IPS-20b (cell line): Measurements from ENCODE around the gene WWOX.

Experiments
- H3K27ac ChIP-seq: one replicate; pipeline ENCODE4 v1.5.1; 2013; ENCODE audit warnings: low read length
- H3K27me3 ChIP-seq: 2 replicates; pipeline ENCODE4 v1.6.1; 2013; ENCODE audit warnings: mild to moderate bottlenecking, low read length, inconsistent platforms; ENCODE audit not compliant: insufficient read depth
- H3K36me3 ChIP-seq: 2 replicates; pipeline ENCODE4 v1.6.1; 2013; ENCODE audit warnings: low read depth, mild to moderate bottlenecking, inconsistent platforms, low read length, moderate library complexity; ENCODE audit not compliant: insufficient read depth
- H3K4me1 ChIP-seq: 2 replicates; pipeline ENCODE4 v1.6.1; 2013; ENCODE audit warnings: mild to moderate bottlenecking, control low read depth, inconsistent platforms, low read length, moderate library complexity; ENCODE audit not compliant: insufficient read depth
- H3K4me3 ChIP-seq: 2 replicates; pipeline ENCODE4 v1.5.1; 2013; ENCODE audit warnings: mild to moderate bottlenecking, low read length, inconsistent platforms
- H3K9ac ChIP-seq: 2 replicates; pipeline ENCODE4 v1.6.1; 2013; ENCODE audit warnings: low read depth, mild to moderate bottlenecking, inconsistent platforms, low read length, moderate library complexity
- H3K9me3 ChIP-seq: 2 replicates; pipeline ENCODE4 v1.6.1; 2013; ENCODE audit warnings: mild to moderate bottlenecking, low read depth, low read length, inconsistent platforms; ENCODE audit not compliant: insufficient read depth

Gene WWOX

DNA sequence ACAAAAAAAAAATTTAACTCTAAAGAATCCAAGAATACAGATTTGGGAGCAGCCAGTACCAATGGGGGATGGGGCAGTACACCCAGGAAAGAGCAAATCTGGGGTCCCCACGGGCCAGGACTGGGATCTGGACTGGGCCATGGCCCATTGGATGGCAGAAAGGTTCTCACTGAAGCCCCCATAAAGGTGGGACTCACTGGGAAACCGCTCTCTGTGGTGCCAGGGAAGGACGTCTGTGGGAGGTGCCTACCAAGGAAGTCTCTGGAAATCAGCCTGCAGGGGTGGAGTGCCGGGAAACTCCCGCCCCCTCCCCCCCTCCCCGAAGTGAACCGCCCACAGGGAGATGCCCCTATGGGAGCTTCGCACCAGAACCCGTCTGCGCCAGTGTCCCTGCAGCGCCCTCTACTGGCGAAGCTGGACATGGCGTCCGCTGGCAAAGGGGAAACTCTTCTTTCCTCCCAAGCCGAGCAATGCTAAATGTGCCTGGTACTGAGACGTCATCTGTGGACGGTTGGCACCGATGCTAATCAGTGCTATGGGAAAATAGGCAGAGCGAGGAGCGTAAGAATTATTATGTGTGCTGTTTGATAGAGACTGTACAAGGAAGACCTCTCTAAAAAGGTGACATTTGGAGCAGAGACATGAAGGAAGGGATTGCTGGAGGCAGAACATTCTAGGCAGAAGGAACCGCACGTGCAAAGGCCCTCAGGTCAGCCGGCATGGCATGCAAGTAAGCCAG is 671.1 kb downstream of the WWOX start:
- H3K36me3 ChIP-seq = no peaks in the 10 kb centered on the region
- no peak overlapping the region for H3K4me3 ChIP-seq
- no peak overlapping the region for H3K27ac ChIP-seq
- H3K9ac ChIP-seq = no peak overlapping the region
- H3K27me3 ChIP-seq = no peaks in the 10 kb centered on the region
- H3K4me1 ChIP-seq = peaks cover 4% of the 10 kb centered on the region
- H3K9me3 ChIP-seq = no peaks in the 10 kb centered on the region; the same call in 1 of the 2 replicates

DNA sequence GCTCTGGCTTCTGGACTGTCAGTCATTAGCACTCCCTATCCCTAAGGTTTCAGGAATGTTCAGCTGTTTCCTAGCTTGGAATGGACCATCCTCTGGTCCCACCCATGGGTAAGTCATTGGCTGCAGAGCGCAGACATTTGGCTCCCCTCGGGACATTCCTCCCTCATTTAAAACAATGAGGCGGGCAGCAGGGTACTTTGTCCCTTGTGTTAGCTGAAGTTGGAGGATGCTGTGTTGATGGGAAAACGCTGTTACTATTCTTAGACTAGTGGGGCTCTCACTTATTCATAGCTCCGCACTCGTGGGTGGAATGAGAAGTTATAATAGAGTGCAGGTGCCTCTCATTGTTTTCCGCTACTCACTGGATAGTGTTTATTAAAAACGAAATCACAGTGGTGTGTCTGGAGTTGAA is 673.8 kb downstream of the WWOX start:
- Histone ChIP-seq H3K27me3 (no peaks in the 10 kb centered on the region), H3K36me3 (no peaks in the 10 kb centered on the region), H3K4me1 (no peaks in the 10 kb centered on the region; the same call in 1 of the 2 replicates), H3K27ac (no peak overlapping the region), H3K9ac (no peak overlapping the region), H3K9me3 (no peaks in the 10 kb centered on the region; the same call in 1 of the 2 replicates), H3K4me3 (no peak overlapping the region)

DNA sequence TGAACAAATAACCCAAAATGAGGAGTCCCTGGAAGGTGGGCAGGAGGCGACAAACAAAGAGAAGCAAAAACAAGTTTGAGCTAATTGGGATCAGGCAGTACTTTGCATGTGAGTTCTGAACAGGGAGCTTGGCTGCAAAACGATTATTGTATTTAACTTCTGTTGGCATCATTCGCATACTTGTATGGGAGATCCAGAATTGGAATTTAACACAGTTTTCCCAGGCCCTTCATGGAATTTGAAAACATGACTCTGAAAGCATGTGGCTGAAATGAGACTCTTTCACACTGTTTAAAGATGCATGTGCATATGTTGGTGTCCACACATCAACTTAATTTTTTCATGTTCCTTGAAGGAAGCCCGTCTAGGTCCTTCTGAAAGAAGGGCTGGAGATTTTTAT is 674.3 kb downstream of the WWOX start:
- H3K27me3 ChIP-seq = no peaks in the 10 kb centered on the region
- no peaks in the 10 kb centered on the region for H3K4me1 ChIP-seq
- no peaks in the 10 kb centered on the region for H3K36me3 ChIP-seq
- H3K9me3 ChIP-seq = no peaks in the 10 kb centered on the region; the same call in 1 of the 2 replicates
- no peak overlapping the region for H3K4me3 ChIP-seq
- H3K9ac ChIP-seq = no peak overlapping the region
- H3K27ac ChIP-seq = no peak overlapping the region

DNA sequence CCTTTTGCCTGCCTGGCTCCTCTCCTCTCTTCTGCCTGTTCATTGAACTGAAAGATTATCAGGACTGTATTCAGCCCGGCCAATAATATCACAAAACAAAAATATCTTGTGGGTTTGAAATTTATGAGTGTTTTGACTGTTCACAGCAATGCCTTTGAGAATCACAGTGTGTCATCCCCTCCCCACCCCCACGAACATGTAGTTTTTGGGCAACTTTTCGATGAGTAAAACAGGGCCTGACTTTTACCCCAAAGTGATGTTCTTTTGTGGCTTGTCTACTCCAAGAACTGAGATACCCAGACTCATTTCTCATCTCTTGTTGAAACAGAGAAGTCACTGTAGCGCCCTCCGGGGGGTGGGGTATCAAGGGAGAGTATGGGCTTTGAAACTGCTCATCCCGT is 675.7 kb downstream of the WWOX start:
- no peaks in the 10 kb centered on the region; the same call in 1 of the 2 replicates for H3K9me3 ChIP-seq
- no peaks in the 10 kb centered on the region for H3K4me1 ChIP-seq
- H3K36me3 ChIP-seq = no peaks in the 10 kb centered on the region
- no peak overlapping the region for H3K4me3 ChIP-seq
- no peak overlapping the region for H3K9ac ChIP-seq
- no peak overlapping the region for H3K27ac ChIP-seq
- H3K27me3 ChIP-seq = no peaks in the 10 kb centered on the region

DNA sequence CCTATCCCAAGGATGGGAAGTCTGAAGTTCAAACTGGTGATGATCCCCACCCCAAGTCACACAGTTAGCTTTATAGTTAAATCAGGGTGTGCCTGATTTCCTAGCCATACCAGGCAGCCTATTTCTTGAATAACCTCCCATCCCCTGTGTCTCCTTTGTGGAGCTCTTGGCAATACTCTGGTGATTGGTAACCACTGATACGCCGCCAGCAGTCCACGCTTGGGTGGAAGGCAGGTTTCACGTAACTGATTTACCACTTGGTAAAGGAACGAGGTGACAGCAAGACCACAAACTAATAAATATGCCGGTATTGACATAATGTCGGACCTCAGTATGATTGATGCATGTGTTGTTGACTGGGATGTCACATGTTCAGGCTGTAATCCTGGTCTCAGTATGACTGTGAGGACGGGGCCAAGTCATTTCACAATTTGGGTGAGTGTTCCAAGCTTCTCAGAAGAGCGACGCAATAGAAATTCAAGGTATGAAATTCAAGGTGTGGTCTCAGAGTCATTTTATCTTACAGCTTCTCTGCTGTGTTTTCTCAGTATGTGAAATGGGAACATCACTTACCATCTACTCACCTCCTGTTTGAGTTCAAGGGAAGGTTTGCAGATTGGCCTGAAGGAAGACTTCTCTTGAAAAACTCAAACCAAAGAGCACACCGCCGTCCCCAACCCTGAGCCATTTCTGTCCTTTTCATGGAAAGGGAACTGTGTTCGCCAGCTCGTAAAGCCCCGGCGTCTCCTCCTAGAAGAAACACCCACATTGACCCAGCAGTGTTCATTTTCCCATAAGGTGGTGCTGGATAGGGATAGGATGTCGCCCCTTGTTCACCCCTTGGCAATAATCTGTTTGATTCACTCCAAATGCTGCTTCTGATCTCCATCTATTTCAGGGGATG is 678.9 kb downstream of the WWOX start:
- no peak overlapping the region for H3K9ac ChIP-seq
- no peaks in the 10 kb centered on the region for H3K4me1 ChIP-seq
- H3K27me3 ChIP-seq = no peaks in the 10 kb centered on the region
- no peaks in the 10 kb centered on the region for H3K9me3 ChIP-seq
- H3K36me3 ChIP-seq = no peaks in the 10 kb centered on the region
- H3K27ac ChIP-seq = no peak overlapping the region
- H3K4me3 ChIP-seq = no peak overlapping the region

DNA sequence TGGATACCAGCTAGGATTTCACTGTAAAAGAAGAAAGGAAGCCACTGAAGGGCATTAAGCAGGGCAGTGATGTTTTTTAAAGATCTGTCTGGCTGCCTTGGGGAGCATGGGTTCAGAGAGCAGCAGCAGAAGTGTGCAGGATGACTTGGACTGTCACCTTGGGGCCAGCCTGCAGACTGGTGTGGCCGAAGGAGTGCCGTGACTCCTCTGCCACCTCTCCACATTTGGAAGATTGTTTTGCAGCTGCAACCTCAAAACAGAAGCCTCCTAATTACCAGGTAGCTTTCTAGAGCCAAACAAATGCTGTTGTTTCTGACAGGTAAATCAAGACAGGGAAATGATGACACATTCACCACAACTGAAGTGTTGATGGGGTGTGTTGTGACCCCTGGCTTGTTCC is 681.4 kb downstream of the WWOX start:
- Histone ChIP-seq H3K9me3 (no peaks in the 10 kb centered on the region), H3K27me3 (no peaks in the 10 kb centered on the region), H3K36me3 (no peaks in the 10 kb centered on the region)

DNA sequence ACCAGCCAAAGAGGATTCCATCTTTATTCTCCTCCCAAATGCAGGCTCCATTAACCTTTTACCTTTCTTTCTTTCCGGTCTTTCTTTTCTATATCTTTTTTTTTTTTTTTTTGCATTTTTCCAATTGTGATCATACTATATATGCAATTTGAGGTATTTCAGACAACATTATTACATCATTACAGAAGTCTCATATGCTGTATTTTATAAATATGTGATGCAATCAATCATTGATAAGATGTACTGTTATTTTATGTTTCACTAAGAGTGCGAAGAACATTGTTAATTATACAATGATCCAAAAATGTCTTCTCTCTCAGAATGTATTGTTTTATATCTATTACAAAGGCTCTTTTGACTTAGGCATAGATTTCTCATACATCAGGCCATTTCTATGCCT is 683.1 kb downstream of the WWOX start:
- Histone ChIP-seq H3K9me3 (no peaks in the 10 kb centered on the region), H3K27ac (no peak overlapping the region), H3K9ac (no peak overlapping the region), H3K4me3 (no peak overlapping the region), H3K27me3 (no peaks in the 10 kb centered on the region), H3K36me3 (no peaks in the 10 kb centered on the region), H3K4me1 (no peaks in the 10 kb centered on the region)

More for the DNA sequence above, 681.4 kb downstream of the WWOX start:
- Histone ChIP-seq H3K27ac (no peak overlapping the region), H3K4me1 (no peaks in the 10 kb centered on the region), H3K9ac (no peak overlapping the region), H3K4me3 (no peak overlapping the region)

DNA sequence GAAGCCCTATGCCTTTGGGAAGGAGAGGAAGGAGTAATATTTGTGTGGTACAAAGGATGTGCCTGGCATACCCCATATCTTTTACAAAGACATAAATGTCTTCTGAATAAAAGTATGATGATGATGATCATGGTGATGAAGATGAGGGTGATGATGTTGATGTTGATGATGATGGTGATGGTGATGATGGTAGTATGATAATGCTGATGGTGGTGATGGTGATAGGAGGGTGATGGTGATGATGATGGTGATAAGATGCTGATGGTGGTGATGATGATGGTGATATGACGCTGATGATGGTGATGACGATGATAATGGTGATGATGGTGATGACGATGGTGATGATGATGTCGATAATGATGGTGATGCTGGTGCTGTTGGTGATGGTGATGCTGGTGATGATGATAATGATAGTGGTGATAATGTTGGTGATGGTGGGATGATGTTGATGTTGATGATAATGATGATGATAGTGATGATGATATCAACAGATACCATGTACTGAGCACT is 684.2 kb downstream of the WWOX start:
- Histone ChIP-seq H3K9me3 (no peaks in the 10 kb centered on the region), H3K36me3 (no peaks in the 10 kb centered on the region), H3K4me1 (no peaks in the 10 kb centered on the region), H3K4me3 (no peak overlapping the region), H3K9ac (no peak overlapping the region), H3K27me3 (no peaks in the 10 kb centered on the region), H3K27ac (no peak overlapping the region)

DNA sequence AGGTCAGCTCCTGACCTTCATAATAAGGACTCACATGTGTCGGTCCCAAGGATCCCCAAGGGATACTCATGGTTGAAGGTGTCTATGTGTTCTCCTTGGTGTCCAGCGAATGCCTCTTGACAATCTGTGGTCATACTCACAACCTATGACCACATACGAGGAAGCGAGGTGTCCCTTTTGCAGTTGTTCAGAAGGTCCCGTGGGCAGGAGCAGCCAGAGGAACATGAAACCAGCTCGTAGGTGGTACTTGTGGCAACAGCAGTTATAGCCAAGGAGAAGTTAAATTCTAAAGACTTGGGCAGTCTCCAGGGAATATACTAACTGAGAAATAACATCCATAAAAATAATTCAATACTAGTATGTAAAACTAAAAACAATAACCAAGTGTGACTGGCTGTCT is 685.3 kb downstream of the WWOX start:
- no peaks in the 10 kb centered on the region for H3K27me3 ChIP-seq
- H3K4me3 ChIP-seq = no peak overlapping the region
- H3K36me3 ChIP-seq = no peaks in the 10 kb centered on the region
- H3K9ac ChIP-seq = no peak overlapping the region
- no peak overlapping the region for H3K27ac ChIP-seq
- no peaks in the 10 kb centered on the region for H3K9me3 ChIP-seq
- no peaks in the 10 kb centered on the region for H3K4me1 ChIP-seq

DNA sequence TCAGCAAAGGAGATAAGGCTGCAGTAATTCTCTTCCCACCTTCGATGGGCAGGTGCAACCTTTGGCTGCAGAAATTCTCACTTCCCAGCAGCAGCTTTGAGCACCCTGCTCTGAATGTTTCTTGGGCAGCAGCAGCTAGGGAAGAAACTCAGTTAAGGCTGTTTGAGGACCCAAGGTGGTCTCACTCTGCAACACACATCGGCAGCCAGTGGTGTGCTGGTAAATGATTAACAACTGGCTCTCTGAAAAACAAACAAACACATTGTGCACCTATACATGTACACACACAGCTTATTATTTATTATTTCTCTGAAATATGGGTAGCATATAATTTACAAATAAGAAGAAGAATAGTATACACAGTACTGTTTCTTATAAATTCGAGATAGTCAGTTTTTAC is 685.8 kb downstream of the WWOX start:
- Histone ChIP-seq H3K27me3 (no peaks in the 10 kb centered on the region), H3K36me3 (no peaks in the 10 kb centered on the region), H3K4me3 (no peak overlapping the region), H3K27ac (no peak overlapping the region), H3K9ac (no peak overlapping the region), H3K4me1 (no peaks in the 10 kb centered on the region), H3K9me3 (no peaks in the 10 kb centered on the region)

DNA sequence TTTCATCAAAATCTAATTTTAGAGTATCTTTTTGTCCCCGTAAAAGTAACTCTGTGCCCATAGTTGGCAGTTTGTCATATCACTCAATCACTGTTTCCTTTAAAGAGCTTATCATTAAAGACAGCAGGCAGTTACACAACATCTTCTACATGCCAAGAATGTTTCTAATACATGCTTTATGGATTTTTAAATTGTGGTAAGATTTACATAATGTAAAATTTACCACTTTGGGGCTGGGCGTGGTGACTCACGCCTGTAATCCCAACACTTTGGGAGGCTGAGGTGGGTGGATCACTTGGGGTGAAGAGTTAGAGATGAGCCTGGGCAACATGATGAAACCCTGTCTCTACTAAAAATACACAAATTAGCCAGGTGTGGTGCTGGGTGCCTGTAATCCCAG is 687.2 kb downstream of the WWOX start:
- Histone ChIP-seq H3K27me3 (no peaks in the 10 kb centered on the region), H3K27ac (no peak overlapping the region), H3K36me3 (no peaks in the 10 kb centered on the region), H3K9me3 (no peaks in the 10 kb centered on the region), H3K4me1 (no peaks in the 10 kb centered on the region), H3K9ac (no peak overlapping the region), H3K4me3 (no peak overlapping the region)

DNA sequence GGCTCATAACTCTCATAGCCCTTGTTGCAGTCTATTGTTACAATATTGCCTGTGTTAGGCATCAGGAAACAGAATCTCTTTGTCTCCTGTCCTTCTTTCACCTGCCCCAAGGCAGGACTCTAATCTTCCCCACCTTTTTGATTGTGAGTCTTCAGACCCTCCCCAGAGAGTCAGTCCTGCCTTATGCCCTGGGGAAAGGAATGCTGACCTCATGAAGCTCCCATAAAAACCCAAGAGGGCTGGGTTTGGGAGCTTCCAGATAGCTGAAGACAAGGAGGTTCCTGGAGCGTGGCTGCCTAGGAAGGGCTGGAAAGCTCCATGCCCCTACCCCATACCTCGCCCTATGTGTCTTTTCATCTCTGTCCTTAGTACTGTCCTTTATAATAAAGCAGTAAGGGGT is 688.8 kb downstream of the WWOX start:
- Histone ChIP-seq H3K9ac (no peak overlapping the region), H3K27ac (no peak overlapping the region), H3K9me3 (no peaks in the 10 kb centered on the region), H3K36me3 (no peaks in the 10 kb centered on the region), H3K4me1 (no peaks in the 10 kb centered on the region), H3K4me3 (no peak overlapping the region), H3K27me3 (no peaks in the 10 kb centered on the region)
